Eye (tissue), 1 donor: ENCODE results near the gene IGLON5.
A peak's percentile ranks its signal among the peaks of the same experiment; 100 is the strongest.

Experiments used
- DNase-seq: peaks from one replicate; pipeline ENCODE4 v3.0.0-alpha.2; 2015

IGLON5 gene

GRCh38 chr19:51339687-51340656 lies 28.5 kb downstream of the IGLON5 start:
- peak; percentile 97 for DNase-seq

GRCh38 chr19:51341066-51341465 lies 29.6 kb downstream of the IGLON5 start:
- DNase-seq: no peak

GRCh38 chr19:51341976-51342580 lies 30.6 kb downstream of the IGLON5 start, which contains the start of gene VSIG10L:
Gene VSIG10L, minus strand, starts transcription at chr19:51342139. Its CDS starts 15 bp downstream, at chr19:51342124.
- no peak for DNase-seq

- DNase-seq: no peak
Measured at GRCh38 chr19:51342631-51343569, 31.5 kb downstream of the IGLON5 start.

- no peak for DNase-seq
Measured at GRCh38 chr19:51345076-51345620, 33.7 kb downstream of the IGLON5 start.

GRCh38 chr19:51346742-51347141 lies 35.3 kb downstream of the IGLON5 start:
- no peak for DNase-seq

- no peak for DNase-seq
Measured at GRCh38 chr19:51347209-51347928, 35.9 kb downstream of the IGLON5 start.

- DNase-seq: no peak
Measured at GRCh38 chr19:51351266-51351990, 40.0 kb downstream of the IGLON5 start.

GRCh38 chr19:51352783-51353360 lies 41.4 kb downstream of the IGLON5 start:
- DNase-seq: no peak

- peak; percentile 90 for DNase-seq
Measured at GRCh38 chr19:51354103-51354741, 42.8 kb downstream of the IGLON5 start.

- DNase-seq: peak; percentile 96
Measured at GRCh38 chr19:51354742-51355148, 43.3 kb downstream of the IGLON5 start.

- no peak for DNase-seq
Measured at GRCh38 chr19:51356159-51356801, 44.8 kb downstream of the IGLON5 start.

GRCh38 chr19:51357952-51358351 lies 46.5 kb downstream of the IGLON5 start:
- DNase-seq: no peak

GRCh38 chr19:51359294-51359693 lies 47.9 kb downstream of the IGLON5 start:
- peak; percentile 16 for DNase-seq

- DNase-seq: no peak
Measured at GRCh38 chr19:51361239-51361638, 49.8 kb downstream of the IGLON5 start.

GRCh38 chr19:51364200-51365106 lies 53.0 kb downstream of the IGLON5 start:
- no peak for DNase-seq

GRCh38 chr19:51365211-51365964 lies 53.9 kb downstream of the IGLON5 start:
- peak; percentile 54 for DNase-seq

GRCh38 chr19:51365965-51366388 lies 54.5 kb downstream of the IGLON5 start, which contains the start of gene ETFB:
Gene ETFB, minus strand, starts transcription at chr19:51366388. Its CDS starts 62 bp downstream, at chr19:51366326.
- no peak for DNase-seq
